Bone marrow (tissue), 2 donors: ENCODE measurements around the gene NKD2.
"Not testable (repeated sequence)": the region's sequence is repeated elsewhere in the genome, so short reads cannot be mapped to it uniquely, and the experiment has no call there.

Experiments used
- DNase-seq, 2 donors: peaks; one replicate each; lab custom pipeline; 2025; lab: John Stamatoyannopoulos, UW

NKD2 gene

GRCh38 chr5:1000329-1000728 is 8.3 kb upstream of the NKD2 start:
- DNase-seq: no peak

- not testable (repeated sequence) for DNase-seq
Observed at GRCh38 chr5:1000831-1001230, 7.8 kb upstream of the NKD2 start.

GRCh38 chr5:1001406-1002270 is 7.0 kb upstream of the NKD2 start:
- DNase-seq: no peak

- DNase-seq: no peak
Observed at GRCh38 chr5:1002271-1002546, 6.4 kb upstream of the NKD2 start.

GRCh38 chr5:1002836-1003235 is 5.8 kb upstream of the NKD2 start:
- no peak for DNase-seq

- DNase-seq: no peak
Observed at GRCh38 chr5:1003296-1003937, 5.2 kb upstream of the NKD2 start.

- DNase-seq: no peak
Observed at GRCh38 chr5:1004461-1005248, 3.9 kb upstream of the NKD2 start.

- no peak for DNase-seq
Observed at GRCh38 chr5:1005249-1005851, 3.3 kb upstream of the NKD2 start.

GRCh38 chr5:1005904-1006655 is 2.5 kb upstream of the NKD2 start:
- DNase-seq: no peak

- no peak for DNase-seq
Observed at GRCh38 chr5:1006656-1007071, 1.9 kb upstream of the NKD2 start.

GRCh38 chr5:1007221-1007680 is 1.4 kb upstream of the NKD2 start:
- DNase-seq: no peak

GRCh38 chr5:1007681-1008450 is 736 bp upstream of the NKD2 start:
- no peak for DNase-seq

- no peak for DNase-seq
Observed at GRCh38 chr5:1009359-1010180, 968 bp downstream of the NKD2 start.

GRCh38 chr5:1010181-1010510 is 1.5 kb downstream of the NKD2 start:
- no peak for DNase-seq

- no peak for DNase-seq
Observed at GRCh38 chr5:1010641-1011046, 2.0 kb downstream of the NKD2 start.

GRCh38 chr5:1011226-1011631 is 2.6 kb downstream of the NKD2 start:
- DNase-seq: no peak

- DNase-seq: no peak
Observed at GRCh38 chr5:1011741-1012312, 3.2 kb downstream of the NKD2 start.

GRCh38 chr5:1012313-1012841 is 3.8 kb downstream of the NKD2 start:
- no peak for DNase-seq

- DNase-seq: no peak
Observed at GRCh38 chr5:1012900-1013237, 4.3 kb downstream of the NKD2 start.
